ENCODE results near the gene PNLIPRP3. TPM values are rescaled to one million over a fixed set of nuclear protein-coding genes. Genes with fewer than 3 reads are reported as not detected.

The PNLIPRP3 gene
- total RNA-seq, 1 donor from 2014 or later = not detected

DNA sequence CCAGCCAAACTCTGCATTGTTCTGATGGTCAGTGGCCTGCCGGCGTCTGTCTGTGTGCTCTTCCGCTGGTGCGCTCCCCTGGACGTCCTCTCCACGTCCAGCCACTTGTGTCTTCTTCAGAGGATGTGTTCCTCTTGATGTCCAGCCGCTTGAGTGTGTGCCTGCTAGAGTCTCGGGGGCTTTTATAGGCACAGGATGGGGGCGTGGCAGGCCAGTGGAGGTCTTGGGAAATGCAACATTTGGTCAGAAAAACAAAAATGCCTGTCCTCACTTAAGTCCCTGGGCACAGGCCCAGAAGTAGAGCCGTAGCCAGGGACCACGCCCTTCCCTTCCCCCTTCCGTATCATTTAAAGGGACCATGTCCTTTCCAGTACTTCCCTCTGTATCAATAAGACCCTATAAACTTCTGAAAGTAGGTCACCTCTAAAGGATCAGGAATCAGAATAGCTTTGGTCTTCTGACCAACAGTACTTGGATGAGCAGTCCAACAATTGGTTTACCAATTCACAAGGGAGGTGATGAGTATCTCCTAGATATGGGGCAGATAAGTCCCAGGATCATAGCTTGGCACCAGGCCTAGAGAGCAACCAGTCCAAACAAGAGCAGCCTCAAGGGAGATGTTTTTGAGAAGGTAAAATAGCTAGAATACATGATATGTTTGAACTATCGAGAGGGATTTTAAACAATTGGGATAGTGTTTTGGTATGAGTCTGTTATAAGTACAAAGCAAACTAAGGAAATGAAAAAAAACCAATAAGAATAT is 32.2 kb upstream of the PNLIPRP3 start:
- H3K27ac ChIP-seq = no peak overlapping the region
- no peaks in the 10 kb centered on the region for H3K9me3 ChIP-seq

DNA sequence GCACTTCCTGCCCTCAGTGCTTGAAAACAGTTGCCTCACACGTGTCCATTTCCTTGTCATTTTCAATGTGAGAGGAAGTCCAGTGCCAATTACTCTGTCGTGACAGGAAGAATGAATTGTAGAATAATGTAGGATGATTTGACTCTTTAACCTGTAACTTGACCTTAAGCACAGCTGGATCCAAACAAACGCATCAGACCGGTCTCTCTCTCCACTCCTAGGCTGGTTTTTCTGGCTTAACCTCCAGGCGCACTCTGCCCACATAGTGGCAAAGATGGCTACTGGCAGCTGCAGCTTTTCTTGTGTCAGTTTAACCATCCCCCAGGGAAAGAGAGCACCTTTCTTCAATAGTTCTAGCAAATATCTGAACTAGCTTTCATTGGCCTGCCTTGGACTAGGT is 29.4 kb upstream of the PNLIPRP3 start:
- DNase-seq = no peak

More for the DNA sequence above, 32.2 kb upstream of the PNLIPRP3 start:
- TF ChIP-seq, protein P1, sequence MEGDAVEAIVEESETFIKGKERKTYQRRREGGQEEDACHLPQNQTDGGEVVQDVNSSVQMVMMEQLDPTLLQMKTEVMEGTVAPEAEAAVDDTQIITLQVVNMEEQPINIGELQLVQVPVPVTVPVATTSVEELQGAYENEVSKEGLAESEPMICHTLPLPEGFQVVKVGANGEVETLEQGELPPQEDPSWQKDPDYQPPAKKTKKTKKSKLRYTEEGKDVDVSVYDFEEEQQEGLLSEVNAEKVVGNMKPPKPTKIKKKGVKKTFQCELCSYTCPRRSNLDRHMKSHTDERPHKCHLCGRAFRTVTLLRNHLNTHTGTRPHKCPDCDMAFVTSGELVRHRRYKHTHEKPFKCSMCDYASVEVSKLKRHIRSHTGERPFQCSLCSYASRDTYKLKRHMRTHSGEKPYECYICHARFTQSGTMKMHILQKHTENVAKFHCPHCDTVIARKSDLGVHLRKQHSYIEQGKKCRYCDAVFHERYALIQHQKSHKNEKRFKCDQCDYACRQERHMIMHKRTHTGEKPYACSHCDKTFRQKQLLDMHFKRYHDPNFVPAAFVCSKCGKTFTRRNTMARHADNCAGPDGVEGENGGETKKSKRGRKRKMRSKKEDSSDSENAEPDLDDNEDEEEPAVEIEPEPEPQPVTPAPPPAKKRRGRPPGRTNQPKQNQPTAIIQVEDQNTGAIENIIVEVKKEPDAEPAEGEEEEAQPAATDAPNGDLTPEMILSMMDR (IDR thresholded peaks at IDR 0.05) = no peak
- intact Hi-C loops (cut with DNase I) = no loop called here
- H3K4me3 ChIP-seq = no peak overlapping the region
- H3K4me1 ChIP-seq = no peaks in the 10 kb centered on the region
- no peaks in the 10 kb centered on the region for H3K36me3 ChIP-seq
- H3K27me3 ChIP-seq (ENCODE audit: low read depth) = no peaks in the 10 kb centered on the region
- DNase-seq = no peak
- ATAC-seq = no peak

DNA sequence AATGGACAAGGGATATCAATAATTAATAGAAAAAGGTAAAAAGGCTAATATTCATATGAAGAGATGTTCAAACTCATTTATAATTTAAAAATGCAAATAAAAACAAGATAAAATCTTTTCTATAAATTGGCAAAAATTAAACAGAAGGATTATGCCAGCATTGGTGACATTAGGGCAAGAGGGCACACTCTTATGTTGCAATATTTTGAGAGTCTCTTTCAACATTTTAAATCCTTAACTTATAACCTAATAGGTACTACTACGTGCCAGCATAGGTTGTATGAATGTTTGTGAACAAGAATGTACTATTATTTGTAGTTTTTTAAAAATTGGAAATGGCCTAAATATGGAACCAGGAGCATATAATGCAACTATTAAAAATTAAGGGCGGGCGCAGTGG is 24.8 kb upstream of the PNLIPRP3 start:
- no peaks in the 10 kb centered on the region for H3K36me3 ChIP-seq
- H3K27me3 ChIP-seq (ENCODE audit: low read depth) = no peaks in the 10 kb centered on the region
- intact Hi-C loops (cut with DNase I) = no loop called here
- H3K4me1 ChIP-seq = no peaks in the 10 kb centered on the region
- H3K9me3 ChIP-seq = no peaks in the 10 kb centered on the region
- no peak overlapping the region for H3K4me3 ChIP-seq
- ATAC-seq = no peak
- no peak overlapping the region for H3K27ac ChIP-seq
- TF ChIP-seq, protein P1 (IDR thresholded peaks at IDR 0.05) = no peak
- no peak for DNase-seq

More for the DNA sequence above, 29.4 kb upstream of the PNLIPRP3 start:
- TF ChIP-seq, protein P1 (IDR thresholded peaks at IDR 0.05) = no peak
- H3K27me3 ChIP-seq (ENCODE audit: low read depth) = no peaks in the 10 kb centered on the region
- no peak overlapping the region for H3K27ac ChIP-seq
- no peaks in the 10 kb centered on the region for H3K9me3 ChIP-seq
- intact Hi-C loops (cut with DNase I) = no loop called here
- H3K4me1 ChIP-seq = no peaks in the 10 kb centered on the region
- ATAC-seq = no peak
- no peak overlapping the region for H3K4me3 ChIP-seq
- no peaks in the 10 kb centered on the region for H3K36me3 ChIP-seq

DNA sequence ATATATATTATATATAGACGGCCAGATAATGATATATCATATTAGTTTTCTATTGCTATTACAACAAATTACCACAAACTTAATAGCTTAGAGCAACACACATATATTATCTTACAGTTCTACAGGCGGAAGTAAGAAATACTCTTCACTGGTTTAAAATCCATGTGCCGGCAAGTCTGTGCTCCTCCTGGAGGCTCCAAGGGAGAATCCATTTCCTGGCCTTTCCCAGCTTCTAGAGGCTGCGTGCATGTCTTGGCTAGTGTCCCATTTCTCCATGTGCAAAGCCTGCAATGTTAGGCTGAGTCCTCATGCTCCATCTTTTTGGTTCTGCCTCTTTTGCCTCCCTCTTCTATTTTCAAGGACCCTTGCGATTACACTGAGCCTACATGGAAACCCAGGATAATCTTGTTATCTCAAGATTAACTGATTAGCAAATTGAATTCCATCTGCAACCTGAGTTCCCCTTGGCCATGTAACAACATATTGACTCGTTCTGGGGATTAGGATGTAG is 23.9 kb upstream of the PNLIPRP3 start:
- TF ChIP-seq, protein P1 (IDR thresholded peaks at IDR 0.05) = no peak
- H3K4me3 ChIP-seq = no peak overlapping the region
- H3K9me3 ChIP-seq = no peaks in the 10 kb centered on the region
- DNase-seq (no peak), ATAC-seq (no peak)
- H3K27me3 ChIP-seq (ENCODE audit: low read depth) = no peaks in the 10 kb centered on the region
- no peaks in the 10 kb centered on the region for H3K36me3 ChIP-seq
- intact Hi-C loops (cut with DNase I) = no loop called here
- no peak overlapping the region for H3K27ac ChIP-seq
- H3K4me1 ChIP-seq = no peaks in the 10 kb centered on the region

DNA sequence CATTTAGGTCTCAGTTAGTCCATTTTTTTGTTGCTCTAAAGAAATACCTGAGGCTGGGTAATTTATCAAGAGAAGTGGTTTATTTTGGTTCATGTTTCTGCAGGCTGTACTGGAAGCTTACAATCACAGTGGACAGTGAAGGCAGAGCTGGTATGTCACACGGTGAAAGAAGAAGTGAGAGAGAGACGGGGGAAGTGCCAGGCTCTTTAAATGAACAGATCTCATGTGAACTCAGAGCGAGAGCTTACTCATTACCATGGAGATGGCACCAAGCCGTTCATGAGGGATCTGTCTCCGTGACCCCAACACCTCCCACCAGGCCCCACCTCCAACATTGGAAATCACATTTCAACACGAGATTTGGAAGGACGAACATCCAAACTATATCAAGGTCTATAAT is 18.9 kb upstream of the PNLIPRP3 start:
- no peak for DNase-seq
- TF ChIP-seq, protein P1 (IDR thresholded peaks at IDR 0.05) = no peak
- Histone ChIP-seq H3K4me3 (no peak overlapping the region), H3K27me3 (ENCODE audit: low read depth) (no peaks in the 10 kb centered on the region), H3K27ac (no peak overlapping the region), H3K4me1 (no peaks in the 10 kb centered on the region), H3K9me3 (no peaks in the 10 kb centered on the region), H3K36me3 (no peaks in the 10 kb centered on the region)
- intact Hi-C loops (cut with DNase I) = no loop called here
- no peak for ATAC-seq
